Activated naive CD4-positive, alpha-beta T cell treated with anti-CD3 and anti-CD28 coated beads for 36 hours (primary cell): ENCODE data around the gene ASAH2B. TPM values are rescaled to one million over a fixed set of nuclear protein-coding genes. Genes with fewer than 3 reads are reported as not detected.

Experiments used
- CTCF ChIA-PET: fragments of 350-600 bp; sonication (Branson Sonifier 250); formaldehyde crosslinking; loops from one replicate; lab custom pipeline; 2021; ENCODE audit warnings: antibody characterized with exemption; lab: Charles Lee
- DNase-seq: peaks from one replicate; pipeline ENCODE4 v3.0.0-alpha.2; 2020
- H3K27ac Mint-ChIP-seq: one replicate; pipeline ENCODE4 v1.8.0; 2021; ENCODE audit warnings: mild to moderate bottlenecking, mixed read lengths
- H3K27me3 Mint-ChIP-seq: one replicate; pipeline ENCODE4 v1.8.0; 2021; ENCODE audit warnings: low read depth, mixed read lengths
- H3K36me3 Mint-ChIP-seq: one replicate; pipeline ENCODE4 v1.8.0; 2021; ENCODE audit warnings: low read depth, mixed read lengths
- H3K4me1 Mint-ChIP-seq: one replicate; pipeline ENCODE4 v1.8.0; 2021; ENCODE audit warnings: low read depth, mixed read lengths
- H3K4me3 Mint-ChIP-seq: one replicate; pipeline ENCODE4 v1.8.0; 2021; ENCODE audit warnings: mild to moderate bottlenecking, moderate library complexity, mixed read lengths
- H3K9me3 Mint-ChIP-seq: one replicate; pipeline ENCODE4 v1.8.0; 2021; ENCODE audit warnings: mixed read lengths
- intact Hi-C: fragments of 100-400 bp; cut with micrococcal nuclease; formaldehyde crosslinking; loops from one replicate; pipeline ENCODE4 v1.15.1; 2023
- total RNA-seq, 2 experiments: library from RNA; stranded (reverse); gene quantifications; one replicate each; pipeline ENCODE4 v1.2.3, GENCODE V29; 2021

Gene ASAH2B
- total RNA-seq, 2 experiments from 2014 or later, result 3.9 to 4.6 TPM

- H3K4me3 Mint-ChIP-seq, result no peak overlapping the region
- intact Hi-C loops, result no loop called here
- no peaks in the 10 kb centered on the region for H3K4me1 Mint-ChIP-seq
- H3K36me3 Mint-ChIP-seq, result no peaks in the 10 kb centered on the region
- H3K27ac Mint-ChIP-seq, result no peak overlapping the region
- no peaks in the 10 kb centered on the region for H3K9me3 Mint-ChIP-seq
- no peak for DNase-seq
- peaks cover 4% of the 10 kb centered on the region for H3K27me3 Mint-ChIP-seq
- CTCF ChIA-PET, result interaction anchor here (0.5 kb wide), 1 partner anchor 38 kb away, joined by 4 read pairs; no protein-coding TSS in a partner anchor
Measured at GRCh38 chr10:50807851-50808776, 68.4 kb downstream of the ASAH2B start.

Other genes with a start within 250 kb of the ASAH2B start
- 1 to 10 TPM; 8.1 to 8.8 TPM for gene SGMS1, start 116.0 kb upstream of the ASAH2B start, total RNA-seq
- gene A1CF, start 145.7 kb downstream of the ASAH2B start, total RNA-seq, result not detected